ENCODE results near the gene RHOA.

The RHOA gene

DNA sequence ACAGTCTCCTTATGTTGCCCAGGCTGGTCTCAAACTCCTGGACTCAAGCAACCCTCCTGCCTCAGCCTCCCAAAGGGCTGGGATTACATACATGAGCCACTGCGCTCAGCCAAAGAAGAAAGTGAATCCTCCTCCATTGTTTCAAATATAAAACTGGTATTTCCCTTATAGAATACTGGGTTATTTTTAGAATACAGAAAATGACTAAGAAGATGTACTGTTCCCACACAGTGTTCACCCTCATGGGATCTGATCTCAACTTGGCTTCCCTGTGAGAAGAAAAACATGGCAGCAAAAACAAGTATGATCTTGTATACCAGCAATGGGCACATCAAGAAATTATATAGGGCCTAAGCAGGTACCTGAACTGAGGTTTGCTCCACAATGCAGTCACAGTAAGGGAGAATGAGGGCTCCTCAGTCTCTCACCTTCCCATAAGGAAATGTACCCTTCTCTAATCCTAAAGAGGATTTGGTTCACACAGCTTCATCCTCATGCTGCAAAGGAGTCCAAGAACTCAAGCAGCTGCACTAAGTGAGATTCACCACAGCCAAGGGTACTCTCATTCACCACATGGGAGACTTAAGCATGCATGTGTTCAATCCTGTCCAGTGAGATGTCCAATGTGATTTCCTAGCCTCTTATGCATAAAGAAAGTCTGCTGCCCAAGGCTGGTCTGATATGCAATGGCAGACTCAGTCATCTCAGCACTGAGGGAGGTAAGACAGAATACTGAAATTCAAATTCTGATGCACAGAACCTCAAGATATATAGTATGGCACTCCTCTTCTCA, 97.7 kb downstream of the RHOA start:
- DNase-seq = no peak

DNA sequence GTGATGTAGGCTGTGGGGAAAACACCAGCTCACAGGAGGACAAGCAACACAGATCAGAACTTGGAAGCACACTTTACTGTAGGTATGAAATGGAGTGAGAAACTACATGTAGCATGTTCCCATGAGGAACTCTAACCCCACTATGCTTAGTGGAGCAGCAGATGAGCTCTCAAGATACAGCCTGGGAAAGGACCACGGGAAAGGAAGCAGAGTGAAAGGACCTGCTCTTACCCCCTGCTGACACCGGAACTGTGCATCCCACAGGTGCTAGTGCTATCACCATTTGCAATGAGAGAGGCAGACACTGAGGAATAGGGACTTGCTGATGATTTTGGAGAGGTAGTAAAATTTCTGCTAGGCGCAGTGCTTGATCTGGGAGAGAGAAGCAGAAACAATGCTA, 100.5 kb downstream of the RHOA start:
- no peak for DNase-seq

- DNase-seq = no peak
Observed at GRCh38 chr3:49310677-49311076, 101.1 kb downstream of the RHOA start.
